IPS DF 4.7 (cell line): Measurements from ENCODE around the gene MYO19.
"Not testable (repeated sequence)": the region's sequence is repeated elsewhere in the genome, so short reads cannot be mapped to it uniquely, and the experiment has no call there.

Experiments
- DNase-seq: peaks from one replicate; pipeline ENCODE4 v3.0.0-alpha.2; 2013; ENCODE audit warnings: low spot score; ENCODE audit errors: extremely low read depth

MYO19 gene

DNA sequence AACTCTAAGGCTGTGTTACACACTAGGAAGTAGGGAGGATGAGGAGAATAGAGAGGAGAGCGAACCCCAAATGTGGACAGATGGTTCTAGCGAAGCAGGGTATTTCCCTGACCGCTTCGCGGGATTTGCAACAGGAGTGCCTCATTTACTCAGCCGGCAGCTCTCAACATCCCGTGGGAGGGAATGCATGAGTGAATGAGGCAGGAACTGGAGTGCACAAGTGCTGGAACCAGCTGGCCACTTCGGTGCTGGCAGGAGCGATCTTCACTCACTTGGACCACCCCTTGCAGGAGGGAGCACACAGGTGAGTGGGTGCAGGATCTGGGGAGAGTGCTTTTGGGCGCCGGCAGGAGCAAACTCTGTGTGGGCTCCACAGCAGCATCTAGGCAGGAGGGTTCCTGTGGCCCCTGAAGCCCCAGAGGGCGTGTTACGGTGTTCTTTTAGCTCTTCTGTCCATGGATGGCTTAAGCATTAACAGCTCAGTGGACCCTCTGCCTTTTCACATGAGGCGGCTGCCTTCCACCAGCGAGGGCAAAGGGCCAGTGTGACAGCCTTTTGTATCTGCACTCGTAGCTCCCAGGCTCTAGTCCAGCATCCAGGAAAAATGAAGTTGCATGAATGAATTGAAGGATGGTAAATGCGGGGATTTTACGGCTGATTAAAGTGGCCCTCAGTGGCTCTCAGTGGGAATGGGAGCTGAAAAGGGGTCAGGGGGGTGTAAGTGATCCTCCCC, 65.6 kb downstream of the MYO19 start:
- DNase-seq = no peak

DNA sequence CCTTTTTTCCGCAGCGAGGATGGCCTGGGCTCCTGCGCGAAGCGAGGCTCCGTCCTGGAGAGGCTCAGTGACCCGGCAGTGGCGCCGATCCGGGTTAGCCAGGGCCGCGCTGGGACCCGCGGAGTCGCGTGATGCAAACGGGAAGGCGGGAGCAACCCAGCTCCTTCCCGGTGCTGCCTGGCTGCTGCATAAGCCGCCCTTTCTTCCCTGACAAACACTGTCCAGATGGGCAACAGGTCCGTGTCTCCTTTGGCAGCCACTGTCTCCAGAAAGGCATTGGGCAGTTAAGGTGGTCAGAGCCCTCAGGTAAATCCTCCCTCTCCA, 69.9 kb downstream of the MYO19 start:
- DNase-seq = no peak

DNA sequence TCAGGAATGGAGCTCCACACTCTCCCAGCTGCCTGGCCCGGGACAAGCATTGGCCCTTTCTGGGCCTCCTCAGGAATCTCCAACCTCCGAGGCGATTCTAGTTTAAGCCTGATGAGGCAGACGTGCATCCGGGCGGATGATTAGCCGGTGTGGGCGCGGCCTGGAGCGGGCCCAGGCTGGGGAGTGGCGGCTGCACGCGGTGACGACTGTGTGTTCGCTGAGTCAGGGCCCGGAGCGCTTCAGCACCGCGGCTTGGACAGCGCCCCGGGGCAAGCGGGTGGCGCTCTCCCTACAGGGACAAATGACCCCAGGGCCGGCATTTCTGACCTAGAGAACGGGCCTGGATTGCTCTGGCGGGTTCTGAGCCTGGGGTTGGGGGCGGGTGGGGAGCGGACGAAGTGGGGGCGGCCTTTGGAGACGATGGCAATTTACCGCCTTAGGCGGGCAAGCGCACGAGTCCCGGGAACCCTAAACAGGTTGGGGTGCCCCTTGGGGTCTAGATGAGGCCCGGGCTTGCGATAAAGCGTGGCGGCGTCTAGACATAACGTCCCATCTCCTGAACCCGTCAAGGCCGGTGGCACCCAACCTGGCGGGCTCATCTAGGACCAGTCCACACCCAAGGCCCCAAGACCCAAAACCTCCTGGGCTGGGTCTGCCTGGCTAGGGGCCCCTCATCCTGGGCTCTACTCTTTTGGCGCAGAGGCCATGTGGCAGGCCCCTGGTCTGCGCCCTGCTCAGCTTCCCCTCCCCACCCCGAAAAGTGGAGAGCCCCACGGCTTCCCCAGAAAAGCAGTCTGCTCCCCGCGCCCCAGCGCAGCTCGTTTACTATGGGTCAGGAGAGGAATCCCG, 70.5 kb downstream of the MYO19 start:
- DNase-seq = peak; percentile 49

DNA sequence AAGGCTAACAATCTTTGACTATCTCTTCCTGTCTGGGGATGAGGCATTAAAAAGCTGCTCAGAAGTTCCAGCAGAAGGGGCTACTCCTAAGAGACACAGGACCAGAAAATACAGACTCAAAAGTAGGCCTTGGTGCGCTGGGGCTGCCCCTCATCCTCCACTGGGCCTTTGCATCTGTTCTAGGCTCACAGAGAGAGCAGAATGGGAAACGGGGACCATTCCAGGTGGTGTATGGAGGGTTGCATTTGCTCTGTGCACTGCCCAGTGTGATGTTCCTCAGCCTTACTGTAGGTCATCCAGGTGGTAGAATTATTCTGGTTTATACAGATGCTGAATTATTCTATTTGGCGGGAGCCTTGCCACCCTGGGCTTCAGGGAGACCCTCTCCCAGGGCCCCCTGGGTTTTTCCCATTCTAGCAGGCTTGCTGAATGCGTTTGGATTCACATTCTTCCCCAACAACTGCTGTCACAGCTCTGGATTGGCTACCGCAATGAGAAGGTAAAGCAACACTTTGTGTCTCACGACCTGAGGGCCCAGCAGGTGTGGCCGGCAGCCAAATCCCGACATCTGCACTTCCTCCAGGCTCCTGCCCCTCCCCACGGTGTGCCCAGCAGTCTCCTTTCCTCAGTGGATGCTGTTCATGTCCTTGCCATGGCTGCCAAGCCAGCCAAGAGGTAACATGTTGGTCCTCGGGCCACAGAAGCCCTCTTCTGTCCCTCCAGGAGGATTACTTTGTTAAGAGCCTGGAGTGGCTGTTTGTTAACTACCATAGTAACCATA, 73.1 kb downstream of the MYO19 start:
- no peak for DNase-seq

DNA sequence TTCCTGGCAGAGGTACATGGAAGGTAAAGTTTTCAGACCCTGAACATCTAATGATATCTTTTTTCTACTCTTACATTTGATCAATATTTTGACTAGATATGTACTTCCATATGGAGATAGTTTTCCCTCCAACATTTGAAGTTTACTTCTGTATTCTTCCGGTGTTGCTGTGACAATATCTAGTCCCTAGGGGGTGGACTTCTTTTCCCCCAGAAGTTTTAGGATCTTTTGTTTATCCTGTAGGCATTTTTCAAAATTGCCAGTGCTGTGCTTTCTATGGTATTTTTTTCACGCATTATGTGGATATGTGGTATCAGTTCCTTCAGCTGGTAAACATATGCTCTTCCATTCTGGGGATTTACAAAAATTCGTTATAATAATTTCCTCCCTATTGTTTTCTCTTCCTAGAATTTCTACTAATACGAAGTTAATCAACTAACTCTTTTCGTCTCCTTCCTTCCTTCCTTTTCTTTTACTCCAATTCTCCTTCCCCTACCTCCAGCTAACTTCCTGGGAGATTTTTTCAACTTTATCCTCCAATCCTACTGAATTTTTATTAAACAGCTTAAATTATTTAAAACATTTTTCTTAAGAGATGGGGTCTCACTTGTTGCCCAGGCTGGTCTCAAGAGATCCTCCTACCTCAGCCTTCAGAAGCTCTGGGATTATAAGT, 74.3 kb downstream of the MYO19 start:
- no peak for DNase-seq

DNA sequence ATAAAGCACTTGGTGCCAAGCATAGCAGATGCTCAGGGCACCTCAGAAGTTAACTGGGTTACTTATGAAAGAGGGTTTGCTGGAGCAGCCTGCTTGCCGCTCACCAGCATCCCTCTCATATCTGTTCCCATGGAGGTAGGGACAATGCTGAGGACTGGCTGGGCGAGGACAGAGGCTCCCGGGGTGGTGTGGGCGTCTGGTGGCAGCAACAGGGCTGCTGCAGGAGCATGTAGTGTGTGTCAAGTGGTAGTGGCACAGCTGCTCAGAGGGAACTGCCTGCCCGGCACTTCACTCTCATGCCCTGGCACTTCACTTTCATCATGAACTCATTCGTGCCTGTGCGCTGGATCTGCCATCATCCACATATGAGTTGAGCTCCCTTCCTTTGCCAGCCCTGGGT, 75.1 kb downstream of the MYO19 start:
- no peak for DNase-seq

DNA sequence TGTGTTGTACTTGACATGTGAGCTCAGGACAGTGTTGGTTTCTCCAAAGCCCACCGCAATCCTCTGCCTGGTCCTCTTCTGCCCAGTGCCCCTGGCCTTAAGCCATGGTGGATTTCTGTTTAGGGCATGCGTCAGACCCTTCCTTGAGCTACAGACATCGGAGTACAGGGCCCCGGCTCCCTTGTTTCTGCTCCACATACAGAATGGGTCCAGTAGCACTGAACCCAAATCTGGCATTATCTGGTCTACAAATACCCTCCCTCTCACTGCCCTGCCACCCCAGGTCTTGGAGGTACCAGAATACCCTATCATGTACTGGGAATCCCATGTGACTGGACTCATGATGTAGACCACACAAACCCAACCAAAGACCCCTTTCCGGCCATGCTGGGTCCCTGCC, 75.6 kb downstream of the MYO19 start:
- no peak for DNase-seq

DNA sequence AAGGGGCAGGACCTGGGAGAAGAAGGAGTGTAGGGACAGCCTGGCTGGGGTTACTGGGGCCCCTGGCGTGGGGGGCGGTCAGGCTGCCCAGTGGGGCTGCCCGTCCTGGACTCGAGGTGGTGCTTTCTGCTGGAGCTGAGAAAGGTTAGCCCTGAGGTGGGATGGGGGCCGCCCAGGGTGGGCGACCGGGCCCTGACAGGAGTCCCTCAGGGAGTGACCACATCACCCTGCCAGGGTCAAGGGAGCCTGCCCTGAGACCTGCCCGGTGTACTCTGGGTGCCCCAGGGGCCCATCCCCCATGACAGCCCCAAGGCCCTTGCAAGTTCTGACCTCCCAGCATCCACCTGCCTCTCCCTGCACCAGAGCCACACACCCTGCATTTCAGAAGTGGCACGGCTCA, 77.0 kb downstream of the MYO19 start:
- not testable (repeated sequence) for DNase-seq

DNA sequence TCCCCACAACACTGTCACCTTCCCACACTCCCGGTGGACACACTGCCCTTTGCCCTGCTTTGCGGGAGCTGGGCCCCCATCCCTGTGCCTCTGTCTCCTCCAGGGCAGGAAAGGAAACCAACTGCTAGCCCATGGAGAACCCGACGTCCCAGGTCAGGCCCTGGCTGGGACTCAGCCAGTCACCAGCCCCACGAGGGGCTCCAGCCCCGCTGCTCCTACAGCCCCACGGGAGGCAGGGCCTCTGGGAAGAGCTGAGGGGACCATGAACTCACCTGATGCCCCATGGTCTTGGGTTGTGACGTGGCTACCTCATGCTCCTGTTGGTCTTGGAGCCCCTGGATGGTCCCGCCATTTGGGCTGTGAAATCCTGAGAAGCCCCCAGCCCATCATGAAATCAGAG, 81.8 kb downstream of the MYO19 start:
- not testable (repeated sequence) for DNase-seq

DNA sequence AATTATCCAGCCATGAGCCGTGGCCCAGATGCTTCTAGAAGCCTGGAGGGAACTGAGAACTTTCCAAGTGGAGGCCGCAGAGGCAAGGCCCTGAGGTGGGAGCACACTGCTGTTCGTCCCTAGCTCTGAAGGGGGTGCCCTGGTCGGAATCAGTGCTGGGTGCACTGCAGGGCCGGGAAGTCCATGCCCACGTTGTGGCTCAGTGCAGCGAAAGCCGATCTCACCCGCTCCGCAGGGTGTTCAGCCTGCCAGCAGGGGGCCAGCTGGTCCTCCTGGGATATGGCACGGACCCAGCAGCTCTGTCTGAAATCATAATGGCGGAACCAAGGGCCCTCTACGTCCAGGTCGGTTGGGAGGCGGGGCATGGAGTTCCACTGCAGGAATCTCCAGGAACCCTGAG, 84.7 kb downstream of the MYO19 start:
- not testable (repeated sequence) for DNase-seq
